H1 (cell line): ENCODE results near the gene IL27RA. TPM values are rescaled to one million over a fixed set of nuclear protein-coding genes. Genes with fewer than 3 reads are reported as not detected.
"Not testable (repeated sequence)": the region's sequence is repeated elsewhere in the genome, so short reads cannot be mapped to it uniquely, and the experiment has no call there.

Source experiments
- CTCF ChIA-PET: fragments of 300-600 bp; sonication (Branson Sonifier 250); formaldehyde crosslinking; loops from one replicate; lab custom pipeline; 2021; ENCODE audit not compliant: partially characterized antibody; lab: Charles Lee
- POLR2A ChIA-PET: fragments of 300-600 bp; sonication (Branson Sonifier 250); formaldehyde crosslinking; loops from one replicate; lab custom pipeline; 2021; ENCODE audit warnings: inconsistent platforms; ENCODE audit not compliant: partially characterized antibody; lab: Charles Lee
- DNase-seq, 2 experiments: peaks; one replicate each; pipeline versions ENCODE4 v3.0.0 to v3.0.0-alpha.2; 2010 to 2022; ENCODE audit warnings: low spot score in 2 of 2, low read depth in 1 of 2, mixed read lengths in 1 of 2
- FAIRE-seq: peaks from 2 replicates; lab custom pipeline; 2011; peaks lifted over from hg19 to GRCh38; lab: Jason Lieb, UNC
- H2AFZ ChIP-seq: 2 replicates; pipeline ENCODE4 v1.8.1; 2012; ENCODE audit warnings: low read length, inconsistent platforms
- H2AK5ac ChIP-seq: 2 replicates; pipeline ENCODE4 v1.6.1; 2013; ENCODE audit warnings: low read depth, low read length
- H2BK120ac ChIP-seq: replicated peaks from 2 replicates; pipeline ENCODE3; 2013; ENCODE audit warnings: low read depth, low read length, inconsistent platforms
- H2BK12ac ChIP-seq: 2 replicates; pipeline ENCODE4 v1.6.1; 2013; ENCODE audit warnings: low read depth, low read length
- H2BK15ac ChIP-seq: 2 replicates; pipeline ENCODE4 v1.6.1; 2013; ENCODE audit warnings: low read length
- H2BK20ac ChIP-seq: 2 replicates; pipeline ENCODE4 v1.6.1; 2013; ENCODE audit warnings: low read length
- H2BK5ac ChIP-seq: 2 replicates; pipeline ENCODE4 v1.6.1; 2013; ENCODE audit warnings: low read depth, low read length
- H3K14ac ChIP-seq: 2 replicates; pipeline ENCODE4 v1.6.1; 2013; ENCODE audit warnings: inconsistent platforms; ENCODE audit not compliant: insufficient read length
- H3K18ac ChIP-seq: 2 replicates; pipeline ENCODE4 v1.6.1; 2013; ENCODE audit warnings: low read length; ENCODE audit errors: extremely low read depth
- H3K23ac ChIP-seq: 2 replicates; pipeline ENCODE4 v1.6.1; 2013; ENCODE audit warnings: inconsistent platforms; ENCODE audit not compliant: insufficient read length
- H3K23me2 ChIP-seq: 2 replicates; pipeline ENCODE4 v1.6.1; 2013; ENCODE audit warnings: low read depth, low read length
- H3K27ac ChIP-seq: 2 replicates; pipeline ENCODE4 v1.6.1; 2011; ENCODE audit warnings: low read depth, low read length, inconsistent platforms
- H3K27me3 ChIP-seq, 4 experiments: replicated peaks in 1 of 4; 1 replicate in 1 of 4; 2 replicates in 3 of 4; pipeline versions ENCODE4 v1.6.1 to v1.8.1; 2011 to 2013; ENCODE audit warnings: low read length in 3 of 4, mild to moderate bottlenecking in 3 of 4, inconsistent platforms in 2 of 4, mixed read lengths in 2 of 4, moderate library complexity in 1 of 4; ENCODE audit not compliant: control insufficient read depth in 3 of 4, insufficient read depth in 3 of 4; ENCODE audit errors: extremely low read depth in 1 of 4
- H3K36me3 ChIP-seq, 4 experiments: 2 replicates each; pipeline versions ENCODE4 v1.6.1 to v1.8.1; 2011 to 2013; ENCODE audit warnings: mild to moderate bottlenecking in 4 of 4, low read length in 3 of 4, moderate library complexity in 2 of 4, control low read depth in 1 of 4, inconsistent platforms in 1 of 4; ENCODE audit not compliant: insufficient read depth in 4 of 4, control insufficient read depth in 2 of 4
- H3K4ac ChIP-seq: replicated peaks from 2 replicates; pipeline ENCODE3; 2013; ENCODE audit warnings: low read length, low read depth, mixed read lengths, inconsistent platforms; ENCODE audit not compliant: insufficient read length
- H3K4me1 ChIP-seq, 4 experiments: replicated peaks in 1 of 4; 1 replicate in 1 of 4; 2 replicates in 3 of 4; pipeline versions ENCODE4 v1.6.1 to v1.8.1; 2011 to 2013; ENCODE audit warnings: low read length in 3 of 4, inconsistent platforms in 2 of 4, mixed read lengths in 1 of 4; ENCODE audit not compliant: insufficient read depth in 4 of 4, control insufficient read depth in 3 of 4
- H3K4me2 ChIP-seq, 2 experiments: 2 replicates each; pipeline versions ENCODE4 v1.6.1 to v1.8.1; 2011 to 2013; ENCODE audit warnings: low read depth in 2 of 2, low read length in 2 of 2, control low read depth in 1 of 2, inconsistent platforms in 1 of 2, mild to moderate bottlenecking in 1 of 2; ENCODE audit not compliant: insufficient read depth in 1 of 2
- H3K4me3 ChIP-seq, 4 experiments: fragments of 200-600, 300-600 bp in 1 of 4; sonication (generic), shearing (Covaris generic), sonication (Bioruptor Twin) in 1 of 4; 2 replicates each; pipeline versions ENCODE4 v1.5.1 to v1.8.1; 2011 to 2016; ENCODE audit warnings: low read length in 4 of 4, low read depth in 3 of 4, control low read depth in 2 of 4, inconsistent platforms in 2 of 4, mild to moderate bottlenecking in 2 of 4, mixed read lengths in 1 of 4, moderate library complexity in 1 of 4; ENCODE audit not compliant: insufficient read depth in 2 of 4; ENCODE audit errors: extremely low read depth in 1 of 4
- H3K56ac ChIP-seq: replicated peaks from 2 replicates; pipeline ENCODE3; 2013; ENCODE audit warnings: low read depth, mild to moderate bottlenecking, mixed read lengths, low read length, inconsistent platforms; ENCODE audit not compliant: insufficient read length
- H3K79me1 ChIP-seq: 2 replicates; pipeline ENCODE4 v1.6.1; 2013; ENCODE audit warnings: low read depth, low read length, control low read depth
- H3K79me2 ChIP-seq, 2 experiments: 2 replicates each; pipeline versions ENCODE4 v1.6.1 to v1.8.1; 2012 to 2013; ENCODE audit warnings: low read length in 2 of 2, mild to moderate bottlenecking in 2 of 2, inconsistent platforms in 1 of 2; ENCODE audit not compliant: insufficient read depth in 2 of 2, control insufficient read depth in 1 of 2
- H3K9ac ChIP-seq, 4 experiments: replicated peaks in 1 of 4; 1 replicate in 1 of 4; 2 replicates in 3 of 4; pipeline versions ENCODE4 v1.6.1 to v1.8.1; 2011 to 2013; ENCODE audit warnings: low read depth in 3 of 4, low read length in 3 of 4, control low read depth in 2 of 4, mild to moderate bottlenecking in 2 of 4, moderate library complexity in 2 of 4, inconsistent platforms in 1 of 4; ENCODE audit errors: extremely low read depth in 1 of 4
- H3K9me3 ChIP-seq, 2 experiments: 2 replicates each; pipeline versions ENCODE4 v1.6.1 to v1.8.1; 2012 to 2013; ENCODE audit warnings: mild to moderate bottlenecking in 2 of 2, moderate library complexity in 2 of 2, control low read depth in 1 of 2, inconsistent platforms in 1 of 2, low read depth in 1 of 2, low read length in 1 of 2, mixed read lengths in 1 of 2; ENCODE audit not compliant: insufficient read depth in 2 of 2
- H4K20me1 ChIP-seq, 2 experiments: replicated peaks in 1 of 2; 2 replicates each; pipeline versions ENCODE3 to v1.8.1; 2011 to 2013; ENCODE audit warnings: inconsistent platforms in 2 of 2, low read length in 2 of 2, mild to moderate bottlenecking in 1 of 2; ENCODE audit not compliant: insufficient read depth in 2 of 2, control insufficient read depth in 1 of 2
- H4K5ac ChIP-seq: 2 replicates; pipeline ENCODE4 v1.6.1; 2013; ENCODE audit warnings: low read length, low read depth, mixed read lengths, inconsistent platforms; ENCODE audit not compliant: insufficient read length
- H4K8ac ChIP-seq: 2 replicates; pipeline ENCODE4 v1.8.0; 2013; ENCODE audit warnings: mild to moderate bottlenecking, moderate library complexity, low read length, inconsistent platforms; ENCODE audit not compliant: insufficient read depth; ENCODE audit errors: extremely low read depth
- H4K91ac ChIP-seq: replicated peaks from 2 replicates; pipeline ENCODE3; 2013; ENCODE audit warnings: low read length, mixed read lengths, inconsistent platforms; ENCODE audit not compliant: insufficient read length
- WGBS, 2 experiments: shearing (Covaris generic) in 1 of 2; methylation state at CpG; one replicate each; pipeline versions ENCODE4 v1.1.6 to v1.1.7; 2013 to 2015; ENCODE audit warnings: low lambda C conversion rate in 2 of 2, mixed read lengths in 2 of 2, inconsistent platforms in 1 of 2, low coverage in 1 of 2, missing lambda C conversion rate in 1 of 2; ENCODE audit not compliant: insufficient replicate concordance in 2 of 2, insufficient coverage in 1 of 2, insufficient read length in 1 of 2; ENCODE audit errors: extremely low coverage in 1 of 2, missing lambda C conversion rate in 1 of 2; 5-methylcytosine and 5-hydroxymethylcytosine counted together
- polyA plus RNA-seq, 7 experiments: library from polyadenylated mRNA; depleted of rRNA in 3 of 7; stranded (reverse) in 5 of 7; unstranded in 2 of 7; fragments of >200 nt in 5 of 7; fragments of 200-250 nt in 2 of 7; gene quantifications; 1 replicate in 5 of 7; 2 replicates in 1 of 7; 4 replicates in 1 of 7; pipeline versions ENCODE4 v1.2.1 to v1.2.3, GENCODE V29; 2011 to 2013; ENCODE audit warnings: missing spikeins in 2 of 7, mixed read lengths in 2 of 7
- total RNA-seq: library from RNA; stranded (reverse); fragmentation: NEBNext Ultra II Directional; extraction: Animal tissue kit (Norgen Biotek cat#: 25700); gene quantifications from 2 replicates; pipeline ENCODE4 v1.2.1, GENCODE V29; 2021

The IL27RA gene
- total and polyA plus RNA-seq, 2 of the 8 experiments (the other 6 are each of a cell fraction or from before 2014, with no cell fraction given): 9.9 to 14.7 TPM

- H2BK120ac ChIP-seq, H3K18ac ChIP-seq, H3K9ac ChIP-seq, H4K91ac ChIP-seq, H2BK15ac ChIP-seq, H4K20me1 ChIP-seq, H3K4me1 ChIP-seq, DNase-seq, H3K27ac ChIP-seq, H3K27me3 ChIP-seq, H3K4me3 ChIP-seq, H2BK20ac ChIP-seq, H3K36me3 ChIP-seq, H3K9me3 ChIP-seq, FAIRE-seq, H3K56ac ChIP-seq, H2AK5ac ChIP-seq, H3K79me2 ChIP-seq, H2BK5ac ChIP-seq, H2BK12ac ChIP-seq, H4K5ac ChIP-seq, H3K4ac ChIP-seq, H2AFZ ChIP-seq, H3K79me1 ChIP-seq, H3K23ac ChIP-seq, H3K23me2 ChIP-seq, H3K14ac ChIP-seq, H3K4me2 ChIP-seq: not testable (repeated sequence)
- POLR2A ChIA-PET: interaction anchor here (1.1 to 1.2 kb wide), 2 partner anchors 9 to 86 kb away, joined by 3 to 5 read pairs; no protein-coding TSS in a partner anchor
- 90% methylated on average over 8 of the region's 10 CpGs; no CpG with 5 or more reads in 1 of the 2 experiments for WGBS, 2 experiments
- peak overlapping the region; percentile 68; the same call in 1 of the 2 replicates for H4K8ac ChIP-seq
- CTCF ChIA-PET: interaction anchor here (0.7 to 9.9 kb wide), 31 partner anchors 9 to 953 kb away, joined by 3 to 77 read pairs (median 5); partner anchors contain the start of genes DCAF15, IL27RA, MISP3 and PALM3
Observed at GRCh38 chr19:14047866-14048265, 16.3 kb downstream of the IL27RA start.
